Measurements from ENCODE around the gene NHLRC4.

Gene NHLRC4

DNA sequence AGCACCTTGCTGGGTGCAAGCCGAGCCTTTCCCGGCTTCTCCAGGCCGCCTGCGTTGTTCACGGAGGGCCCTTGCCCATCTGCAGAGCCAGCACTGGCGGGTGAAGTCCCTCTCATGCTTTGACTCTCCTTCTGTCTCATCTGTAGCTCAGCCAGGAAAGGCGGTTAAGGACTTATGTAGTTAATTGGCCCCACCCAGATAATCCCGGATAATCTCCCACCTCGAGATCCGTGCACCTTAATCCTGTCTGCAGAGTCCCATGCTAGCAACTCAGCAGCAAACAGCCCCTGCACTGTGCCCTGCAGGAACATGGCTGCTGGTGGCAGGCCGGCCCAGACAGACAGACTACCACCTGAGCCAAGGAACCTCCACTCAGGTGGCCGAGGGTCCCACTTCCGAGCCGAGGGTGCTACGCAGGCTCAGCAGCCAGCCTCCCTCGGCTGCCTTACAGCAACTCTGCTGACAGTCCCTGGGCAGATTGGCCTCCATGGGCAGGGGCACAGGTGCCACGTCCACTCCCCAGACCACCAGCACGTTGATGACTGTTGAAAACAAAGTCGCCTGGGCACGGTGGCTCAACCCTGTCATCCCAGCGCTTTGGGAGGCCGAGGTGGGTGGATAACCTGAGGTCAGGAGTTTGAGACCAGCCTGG is 40.0 kb downstream of the NHLRC4 start:
- no peak for DNase-seq

GRCh38 chr16:608019-608418 is 41.2 kb downstream of the NHLRC4 start:
- DNase-seq = no peak

- no peak for DNase-seq
These were observed 42.5 kb downstream of the NHLRC4 start for GRCh38 chr16:609316-609715.

- no peak for DNase-seq
These were observed 43.2 kb downstream of the NHLRC4 start for GRCh38 chr16:609984-610383.

DNA sequence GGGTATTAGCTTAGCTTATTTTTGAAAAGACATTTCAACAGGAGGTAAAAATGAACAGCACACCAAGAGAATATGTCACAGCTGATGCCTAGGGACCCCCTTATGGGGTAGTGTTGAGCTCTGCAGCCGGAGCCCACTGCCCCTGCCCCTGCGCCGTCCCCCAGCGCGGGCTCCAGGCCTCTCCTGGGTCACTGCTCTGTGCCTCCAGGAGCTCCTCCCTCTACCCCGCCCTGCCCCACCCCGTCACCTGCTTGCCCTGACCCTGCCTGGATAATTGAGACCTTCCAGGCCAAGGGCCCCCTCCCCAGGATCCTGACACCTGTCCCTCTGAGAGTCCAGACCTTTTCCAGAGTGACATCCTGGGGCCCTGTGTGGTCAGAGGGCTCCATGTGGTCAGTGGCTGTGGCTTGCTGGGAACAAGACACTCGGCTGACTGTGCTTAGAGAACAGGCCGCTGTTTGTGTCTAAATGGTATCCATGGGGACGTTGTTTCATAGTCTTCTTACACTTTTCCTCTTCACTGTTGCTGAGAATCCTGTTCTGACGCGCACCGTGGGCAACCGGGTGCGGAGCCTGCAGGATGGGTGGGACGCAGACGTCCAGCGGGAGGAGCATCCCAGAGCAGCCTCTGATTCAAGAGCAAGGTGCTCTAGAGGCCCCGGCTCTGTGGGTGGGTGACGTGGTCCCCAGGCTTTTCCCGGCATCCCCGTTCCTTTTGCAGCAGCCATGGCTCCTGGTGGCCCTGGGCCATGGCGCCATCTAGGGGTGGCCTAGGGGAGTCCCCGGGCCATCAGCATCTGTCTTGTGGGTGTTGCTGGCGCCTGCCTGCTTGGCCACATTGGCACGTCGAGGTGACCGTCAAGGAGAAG is 43.9 kb downstream of the NHLRC4 start:
- DNase-seq = no peak

- DNase-seq = no peak
These were observed 48.3 kb downstream of the NHLRC4 start for GRCh38 chr16:615122-615521.

- no peak for DNase-seq
These were observed 50.2 kb downstream of the NHLRC4 start for GRCh38 chr16:616733-617586.

DNA sequence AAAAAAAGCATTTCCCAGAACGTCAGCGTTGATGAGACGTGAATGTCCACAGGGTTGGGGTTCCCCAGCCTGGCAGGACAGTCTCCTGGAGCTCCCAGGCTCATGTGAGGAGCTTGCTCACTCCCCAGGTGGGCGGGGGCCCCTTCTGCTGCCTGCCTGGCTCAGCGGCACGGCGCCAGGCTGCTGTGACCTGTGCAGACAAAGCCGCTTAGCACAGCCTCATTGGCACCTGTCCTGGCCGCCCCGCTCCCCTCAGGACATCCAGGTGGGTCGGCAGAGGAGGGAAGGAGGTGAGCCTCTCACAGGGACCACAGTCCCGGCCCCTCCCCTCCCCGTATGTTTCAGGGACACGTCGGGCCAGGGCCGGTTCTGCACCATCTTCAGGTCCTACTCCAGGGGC is 51.0 kb downstream of the NHLRC4 start:
- no peak for DNase-seq

All from SHP77 treated with DMSO at 0.1 percent for 48 hours (cell line).